HuH-7 (cell line): ENCODE data around the gene HTR2B.
"Not testable (repeated sequence)": the region's sequence is repeated elsewhere in the genome, so short reads cannot be mapped to it uniquely, and the experiment has no call there.

Source experiments
- DNase-seq: peaks from one replicate; pipeline ENCODE4 v3.0.0; 2011; ENCODE audit warnings: low spot score

HTR2B gene

GRCh38 chr2:231124838-231125568 lies at the start of gene HTR2B:
HTR2B (minus strand) TSS chr2:231125042; CDS start chr2:231123764, 1,278 bp downstream.
- DNase-seq, result no peak

- no peak for DNase-seq
These were observed 49.4 kb upstream of the HTR2B start for GRCh38 chr2:231174211-231174651.

DNA sequence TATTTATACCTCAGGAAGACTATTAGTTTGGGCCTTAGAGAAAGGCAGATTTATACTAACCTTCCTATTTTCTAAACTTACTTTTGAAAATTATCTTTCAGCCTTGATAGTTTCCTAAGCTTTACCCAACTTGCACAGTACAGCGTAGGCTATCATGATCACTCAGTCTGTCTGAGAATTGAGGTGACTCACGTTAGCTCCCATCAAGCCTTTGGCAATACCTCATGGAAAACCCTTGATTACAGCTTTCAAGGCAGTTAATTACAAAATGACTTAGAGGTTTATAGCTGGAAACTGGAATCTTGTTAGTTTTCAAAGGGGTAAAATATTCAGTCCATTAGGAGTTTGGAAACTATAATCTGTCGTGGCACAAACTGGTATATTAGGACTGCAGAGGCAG lies 47.2 kb upstream of the HTR2B start:
- DNase-seq, result no peak

DNA sequence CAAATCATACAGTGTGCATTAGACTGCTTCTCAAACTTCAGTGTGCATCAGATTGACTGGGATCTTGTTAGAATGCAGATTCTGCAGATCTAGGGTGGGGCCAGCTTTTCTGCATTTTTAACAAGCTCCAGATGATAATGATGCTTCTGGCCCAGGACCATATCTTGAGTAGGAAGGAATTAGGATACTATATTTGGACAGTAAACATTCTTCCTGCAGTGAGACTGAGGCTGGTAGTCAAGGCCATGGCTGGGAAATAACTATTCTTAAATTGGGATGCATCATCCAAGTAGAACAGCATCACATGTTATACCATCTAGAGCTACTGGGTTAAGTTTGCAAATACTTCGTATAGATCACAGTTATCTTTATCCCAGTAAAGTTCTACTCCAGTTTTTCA lies 45.2 kb upstream of the HTR2B start:
- no peak for DNase-seq

DNA sequence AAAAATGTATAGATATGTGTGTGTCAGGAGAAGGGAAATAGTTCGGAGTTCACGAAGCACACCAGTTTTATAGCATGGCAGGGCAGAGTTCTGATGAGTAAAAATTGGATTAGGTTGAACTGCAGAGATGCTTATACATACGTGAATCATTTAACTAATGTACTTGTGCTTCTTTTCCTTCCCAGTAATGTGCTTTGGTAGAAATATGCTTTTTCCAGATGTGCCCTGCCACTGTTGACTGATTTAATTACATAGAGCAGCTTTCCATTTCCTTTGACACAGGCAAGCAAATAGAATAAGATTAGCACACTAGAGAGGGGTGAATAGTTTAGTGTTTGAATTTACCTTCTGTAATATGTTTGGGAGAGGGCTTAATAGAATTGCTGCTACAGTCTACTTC lies 44.6 kb upstream of the HTR2B start:
- DNase-seq, result no peak

DNA sequence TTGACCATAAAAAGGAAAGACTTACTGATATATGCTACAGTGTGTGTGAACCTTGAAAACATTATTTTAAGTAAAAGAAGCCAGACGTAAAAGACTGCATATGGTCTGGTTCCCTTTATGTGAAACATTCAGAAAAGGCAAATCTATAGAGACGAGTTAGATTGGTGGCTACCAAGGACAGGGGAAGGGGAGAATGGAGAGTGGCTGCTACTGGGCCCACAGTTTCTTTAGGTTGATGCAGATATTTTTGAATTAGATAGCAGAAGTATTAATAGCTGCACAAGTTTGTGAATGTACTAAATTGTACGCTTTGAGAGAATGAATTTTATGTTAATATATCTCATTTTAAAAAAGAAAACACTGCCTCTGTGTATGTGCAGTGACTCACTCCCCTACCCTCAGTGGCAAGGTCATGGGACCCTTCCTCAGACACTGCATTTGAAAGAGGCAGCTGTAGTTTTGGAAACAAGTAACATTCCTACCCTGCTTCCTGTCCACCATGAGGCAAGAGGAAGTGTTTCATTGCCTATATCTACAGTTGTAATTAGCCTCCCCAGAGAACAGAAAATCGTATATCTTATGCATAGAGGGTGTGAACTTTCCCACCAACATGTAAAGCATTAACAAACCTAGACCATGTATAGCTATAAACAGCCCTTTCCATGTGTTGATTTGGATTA lies 43.8 kb upstream of the HTR2B start:
- no peak for DNase-seq

DNA sequence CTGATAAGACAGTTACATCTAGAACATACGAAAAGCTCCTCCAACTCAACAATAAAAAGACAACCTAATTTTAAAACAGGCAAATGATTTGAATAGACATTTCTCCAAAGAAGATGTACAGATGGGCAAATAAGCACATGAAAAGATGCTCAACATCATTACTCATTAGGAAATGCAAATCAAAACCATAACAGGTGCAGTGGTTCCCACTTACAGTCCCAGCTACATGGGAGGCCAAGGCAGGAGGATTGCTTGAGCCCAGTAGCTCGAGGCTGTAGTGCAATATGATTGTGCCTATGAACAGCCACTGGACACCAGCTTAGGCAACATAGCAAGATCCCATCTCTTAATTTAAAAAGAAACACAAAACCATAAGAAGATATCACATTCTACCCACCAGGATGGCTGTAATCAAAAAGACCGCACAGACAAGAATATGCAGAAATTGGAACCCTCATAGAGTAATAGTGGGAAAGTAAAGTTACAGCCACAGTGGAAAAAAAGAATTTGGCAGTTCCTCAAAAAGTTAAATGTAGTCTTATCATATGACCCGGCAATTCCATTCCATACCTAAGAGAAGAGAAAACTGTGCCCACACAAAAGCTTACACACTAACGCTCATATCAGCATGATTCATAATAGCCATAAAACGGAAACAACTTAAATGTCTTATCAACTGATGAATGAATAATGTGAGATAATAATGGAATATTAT lies 43.1 kb upstream of the HTR2B start:
- no peak for DNase-seq

DNA sequence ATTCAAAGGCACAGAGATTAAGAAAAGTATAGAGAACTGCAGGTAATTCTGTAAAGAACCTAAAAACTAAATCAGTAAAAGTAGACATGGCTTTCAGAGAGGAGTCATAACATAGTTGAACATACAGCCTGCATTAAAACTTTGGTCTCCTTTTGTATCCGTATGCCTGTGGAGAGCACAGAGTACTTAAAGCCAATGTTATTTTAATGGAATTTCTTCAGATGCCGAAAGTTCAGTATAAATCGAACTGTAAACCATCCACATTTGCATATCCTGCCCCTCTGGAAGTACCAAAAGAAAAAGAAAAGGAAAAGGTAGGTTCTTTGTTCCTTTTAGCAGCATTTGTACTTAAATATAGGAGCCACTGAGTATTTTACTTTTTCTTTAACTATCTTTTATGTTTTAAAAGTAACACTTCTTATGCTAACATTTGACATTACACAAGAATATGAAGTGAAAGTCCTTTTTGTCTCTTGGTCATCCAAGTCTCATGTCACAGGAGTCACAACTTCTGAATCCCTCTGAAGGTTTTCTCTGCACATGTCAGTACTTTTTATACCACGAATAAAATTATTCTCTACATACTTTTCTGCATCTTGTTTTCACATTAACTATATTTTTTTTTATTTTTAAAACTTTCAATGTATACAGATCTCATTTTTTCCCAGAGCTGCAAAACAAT lies 38.7 kb upstream of the HTR2B start:
- DNase-seq, result no peak

DNA sequence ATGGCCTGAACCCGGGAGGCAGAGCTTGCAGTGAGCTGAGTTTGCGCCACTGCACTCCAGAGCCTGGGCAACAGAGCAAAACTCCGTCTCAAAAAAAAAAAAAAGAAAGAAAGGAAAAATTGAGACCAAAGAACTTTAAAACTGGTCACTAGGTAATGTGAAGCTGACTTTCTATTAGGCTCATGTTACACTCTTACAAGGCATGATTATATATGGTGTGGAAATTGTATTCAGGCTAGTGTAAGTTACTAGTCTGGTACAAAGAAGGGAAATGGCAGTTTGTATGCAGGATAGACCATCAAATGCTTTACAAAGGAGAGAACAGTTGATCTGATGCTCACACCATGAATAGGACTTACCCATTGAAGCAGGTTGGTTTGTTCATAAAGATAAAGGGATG lies 38.2 kb upstream of the HTR2B start:
- no peak for DNase-seq

- DNase-seq, result no peak
These were observed 37.1 kb upstream of the HTR2B start for GRCh38 chr2:231161877-231162329.

DNA sequence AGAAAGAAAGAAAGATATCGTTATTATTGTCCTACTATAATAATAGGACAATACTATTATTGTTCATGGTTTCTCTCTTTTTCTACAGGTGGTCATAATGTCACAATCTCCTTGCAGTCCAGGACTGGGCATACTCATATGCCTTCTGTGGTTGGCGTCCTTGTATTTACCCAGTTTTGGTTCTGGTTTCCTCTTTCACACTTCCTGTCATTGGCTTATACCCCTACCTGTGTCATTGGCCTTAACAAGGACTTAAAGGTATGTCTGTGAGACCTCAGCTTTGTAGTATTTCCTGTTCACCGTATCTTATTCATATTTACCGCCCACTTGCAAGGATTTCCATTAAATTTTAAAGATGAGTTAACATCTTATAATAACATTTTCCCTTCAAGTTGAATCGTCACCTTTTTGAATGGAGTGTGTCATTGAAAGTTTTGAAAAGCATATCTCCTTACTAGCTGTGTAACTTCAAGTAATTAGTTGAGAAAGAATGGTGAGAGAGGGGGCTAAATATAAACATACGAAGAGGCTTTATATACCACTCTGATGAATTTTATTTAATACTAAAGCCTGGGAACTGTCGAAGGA lies 36.5 kb upstream of the HTR2B start:
- no peak for DNase-seq

GRCh38 chr2:231160701-231161100 lies 35.9 kb upstream of the HTR2B start:
- no peak for DNase-seq

DNA sequence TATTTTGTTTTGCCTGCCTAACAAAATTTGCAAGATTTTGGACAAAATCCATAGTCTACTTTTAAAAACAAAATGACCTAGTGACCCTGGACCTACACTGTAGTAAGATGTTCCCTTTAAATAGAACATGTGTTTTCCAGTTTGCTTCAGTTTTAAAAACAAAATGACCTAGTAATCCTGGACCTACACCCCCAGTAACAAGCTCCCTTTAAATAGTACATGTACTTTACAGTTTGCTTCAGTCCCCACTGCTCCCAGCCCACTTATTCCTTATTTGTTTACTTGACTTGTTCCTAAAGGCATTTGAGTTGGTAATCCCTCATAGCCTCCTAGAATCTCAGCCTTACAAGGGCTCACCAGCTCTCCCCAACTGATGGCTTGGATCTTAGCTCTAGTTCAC lies 34.5 kb upstream of the HTR2B start:
- no peak for DNase-seq

DNA sequence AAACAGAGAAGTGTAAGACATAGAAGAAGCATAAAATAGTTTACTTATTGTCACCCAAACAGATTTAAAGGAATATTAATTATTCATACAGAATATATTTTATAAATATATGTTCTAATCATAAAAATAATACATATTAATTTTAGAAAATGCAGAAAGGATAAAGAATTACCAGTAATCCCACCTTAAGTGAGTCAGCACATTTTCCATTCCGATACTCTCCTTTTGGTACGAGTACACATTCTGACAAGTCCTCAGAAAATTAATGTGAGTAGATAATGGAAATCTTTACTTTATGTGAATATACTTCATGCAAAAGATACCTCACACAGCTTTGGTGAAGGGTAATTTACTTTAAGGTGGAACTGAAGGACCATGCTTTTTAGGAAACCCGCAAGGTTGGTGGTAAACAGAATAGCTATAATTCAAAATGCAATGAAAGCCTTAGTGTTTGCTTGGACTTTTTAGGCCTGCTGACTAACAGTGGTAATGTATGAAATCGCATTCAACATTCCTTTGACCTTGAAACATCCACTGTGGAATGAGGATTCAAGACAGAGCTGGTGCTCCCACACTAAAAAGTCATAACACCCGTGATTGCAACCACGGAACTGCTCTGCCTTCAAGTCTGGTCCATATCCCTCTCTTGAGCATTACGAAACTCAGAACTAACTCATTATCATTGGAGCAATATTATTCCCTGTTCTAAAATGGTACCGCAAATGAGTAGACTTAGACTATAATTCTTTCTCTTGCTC lies 28.1 kb upstream of the HTR2B start:
- no peak for DNase-seq

DNA sequence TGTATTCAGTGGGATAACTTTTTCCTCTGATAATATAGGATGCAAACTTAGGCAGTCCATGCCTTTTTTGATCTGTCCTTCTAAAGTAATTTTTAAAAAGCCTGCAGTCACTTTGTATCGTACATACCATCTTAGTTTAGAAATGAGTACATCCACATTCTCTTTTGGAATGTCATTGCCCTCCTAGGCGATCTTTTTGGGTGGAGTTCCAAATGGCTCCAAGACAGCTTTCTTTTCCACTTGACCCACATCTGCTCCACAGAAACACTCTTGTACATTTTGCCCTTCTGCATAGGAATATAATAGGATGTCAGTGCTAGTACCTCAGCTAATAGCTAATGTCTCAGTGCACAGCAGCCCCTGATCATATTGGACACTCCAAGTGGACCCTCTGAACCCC lies 21.8 kb upstream of the HTR2B start:
- no peak for DNase-seq

- DNase-seq, result no peak
These were observed 20.1 kb upstream of the HTR2B start for GRCh38 chr2:231144896-231145295.

- not testable (repeated sequence) for DNase-seq
These were observed 16.0 kb upstream of the HTR2B start for GRCh38 chr2:231140808-231141207.

GRCh38 chr2:231139796-231140195 lies 15.0 kb upstream of the HTR2B start:
- no peak for DNase-seq

- no peak for DNase-seq
These were observed 13.9 kb upstream of the HTR2B start for GRCh38 chr2:231138699-231139098.

DNA sequence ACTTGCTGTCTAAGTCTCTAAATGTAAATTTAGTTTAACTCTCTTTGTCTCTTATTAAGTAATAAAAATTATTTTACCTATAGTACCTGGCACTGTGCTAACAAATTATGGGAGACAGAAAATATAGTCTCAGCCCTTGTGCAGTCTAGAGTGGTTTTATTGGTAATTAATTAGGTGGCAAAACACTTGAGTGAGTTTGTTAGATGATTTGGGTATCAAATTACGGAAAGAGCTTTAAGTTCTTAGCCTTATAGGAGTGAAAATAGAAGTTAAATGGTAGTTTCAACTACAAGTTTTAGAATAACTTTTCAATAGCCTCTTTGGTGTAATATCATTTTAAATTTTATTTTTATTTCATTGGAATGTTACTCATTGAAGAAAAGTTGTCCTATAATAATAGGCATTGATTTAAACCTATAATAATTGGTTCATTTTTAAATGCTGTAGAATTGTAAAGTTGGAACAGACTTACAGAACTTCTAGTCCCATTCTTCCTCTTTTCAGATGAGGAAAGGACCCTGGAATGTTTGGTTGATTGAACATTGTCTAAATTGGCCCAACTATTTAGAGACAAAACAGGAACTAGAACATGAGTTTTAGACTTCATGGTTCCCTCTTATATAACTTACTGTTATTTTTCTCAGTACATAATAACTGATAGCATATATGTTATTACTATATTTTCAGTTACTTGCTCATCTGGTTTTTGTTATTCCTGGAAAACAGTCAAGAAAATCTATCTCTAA lies 10.2 kb upstream of the HTR2B start:
- no peak for DNase-seq
